Activated CD4-positive, CD25-positive, alpha-beta regulatory T cell treated with anti-CD3 and anti-CD28 coated beads, Interleukin-2, amount 50 U/mL, for 24 hours (primary cell): Measurements from ENCODE around the gene RNF215.
A peak's percentile ranks its signal among the peaks of the same experiment; 100 is the strongest.
"Not testable (repeated sequence)": the region's sequence is repeated elsewhere in the genome, so short reads cannot be mapped to it uniquely, and the experiment has no call there.

Experiments used
- ATAC-seq, 2 donors: fragments of 150-1000 bp; cut with Tn5 transposase; one replicate each; pipeline ENCODE4 v1.10.0; 2021; ENCODE audit warnings: mild to moderate bottlenecking in 1 of 2, moderate library complexity in 1 of 2

RNF215 gene

DNA sequence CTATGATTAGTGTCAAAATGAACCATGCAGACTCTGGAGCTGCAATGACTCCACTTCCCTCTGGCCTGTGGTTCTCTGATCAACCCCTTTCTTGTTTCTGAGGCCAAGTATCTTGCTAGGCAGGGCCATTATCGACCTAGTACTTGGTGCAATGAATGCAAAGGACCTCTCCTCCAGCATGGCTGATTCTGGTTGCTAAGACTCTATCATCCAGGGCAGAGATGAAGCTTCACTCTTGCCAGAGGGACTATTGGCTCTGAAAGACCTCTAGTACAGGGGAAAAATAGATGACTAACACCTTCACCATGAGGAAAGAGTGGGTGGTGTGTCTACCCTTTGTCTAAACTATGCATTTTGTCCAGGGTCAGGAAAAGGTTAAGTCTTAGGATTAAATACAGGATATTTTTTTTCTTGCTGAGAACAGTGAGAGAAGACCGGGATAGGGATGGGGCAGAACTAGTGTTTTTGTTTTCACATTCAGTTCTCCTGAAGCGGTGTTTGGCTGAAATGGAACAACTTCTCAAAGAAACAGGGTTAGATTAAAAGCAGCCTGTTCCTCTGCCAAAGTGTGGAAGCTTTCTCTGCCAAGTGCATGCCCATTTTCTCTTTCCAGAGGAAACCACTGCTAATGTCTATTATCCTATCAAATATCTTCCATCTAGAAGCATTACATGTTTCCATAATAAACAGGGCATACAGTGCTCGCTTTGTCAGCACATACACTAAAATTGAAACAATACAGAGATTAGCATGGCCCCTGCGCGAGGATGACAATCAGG, 33.3 kb upstream of the RNF215 start:
- no peak for ATAC-seq

DNA sequence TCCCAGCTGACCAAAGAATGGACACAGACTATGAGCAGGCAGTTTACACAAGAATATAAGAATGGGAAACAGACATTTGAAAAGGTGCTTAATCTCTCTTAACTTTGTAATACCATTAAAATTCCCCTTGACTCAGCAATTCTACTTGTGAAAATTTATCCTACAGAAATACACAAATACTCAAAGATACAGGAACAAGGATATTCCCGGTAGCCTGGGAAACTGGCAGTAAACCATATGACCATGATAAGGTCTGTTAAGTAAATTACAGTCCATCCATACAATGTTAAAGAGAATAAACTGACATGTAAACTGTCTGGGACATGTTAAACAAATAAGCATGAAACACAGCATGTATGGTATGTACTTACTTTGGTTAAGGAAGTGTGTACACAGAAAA, 29.6 kb upstream of the RNF215 start:
- no peak for ATAC-seq

DNA sequence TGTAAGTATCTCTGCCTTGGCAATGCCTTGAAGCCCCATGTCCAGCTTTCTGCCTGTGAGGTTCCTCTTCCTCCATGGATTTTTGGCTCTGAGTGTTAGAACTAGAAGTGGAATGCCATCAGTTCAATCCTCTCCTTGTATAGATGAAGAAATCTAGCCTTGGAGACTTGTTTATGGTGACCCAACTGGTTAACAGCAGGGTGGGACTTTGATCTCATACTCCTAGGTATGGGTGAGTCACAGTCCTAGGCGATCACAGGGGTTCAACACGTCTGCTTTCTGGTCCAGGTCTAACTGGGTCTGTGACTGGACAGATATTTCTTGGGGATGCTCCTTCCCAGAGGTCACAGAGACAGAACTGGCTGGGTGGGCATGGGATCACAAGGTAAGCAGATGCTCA, 29.2 kb upstream of the RNF215 start:
- ATAC-seq: no peak

DNA sequence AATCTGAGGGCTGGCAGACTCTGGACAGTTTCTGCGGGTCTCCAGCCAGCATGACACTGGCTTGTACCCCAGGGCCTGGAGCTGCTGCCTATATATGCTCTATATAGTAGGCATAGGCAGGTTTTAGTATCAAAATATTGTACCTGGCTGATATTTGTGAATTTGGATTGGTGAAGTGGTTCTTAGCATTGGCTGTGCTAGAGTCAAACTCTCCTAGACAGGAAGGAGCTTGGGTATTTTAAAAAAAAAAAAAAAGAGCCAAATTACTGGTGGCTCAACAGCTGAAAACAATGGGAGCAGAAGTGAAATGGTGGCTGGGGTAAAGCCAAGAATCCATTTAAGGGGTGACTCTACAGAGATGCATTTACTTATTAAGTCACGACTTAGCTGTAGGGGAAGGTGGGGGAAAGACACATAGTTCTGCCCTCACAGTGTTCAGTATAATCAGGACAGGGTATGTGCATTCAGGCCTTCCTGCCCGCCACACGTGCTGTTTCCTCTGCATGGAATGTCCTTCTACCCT, 27.4 kb upstream of the RNF215 start:
- no peak for ATAC-seq

DNA sequence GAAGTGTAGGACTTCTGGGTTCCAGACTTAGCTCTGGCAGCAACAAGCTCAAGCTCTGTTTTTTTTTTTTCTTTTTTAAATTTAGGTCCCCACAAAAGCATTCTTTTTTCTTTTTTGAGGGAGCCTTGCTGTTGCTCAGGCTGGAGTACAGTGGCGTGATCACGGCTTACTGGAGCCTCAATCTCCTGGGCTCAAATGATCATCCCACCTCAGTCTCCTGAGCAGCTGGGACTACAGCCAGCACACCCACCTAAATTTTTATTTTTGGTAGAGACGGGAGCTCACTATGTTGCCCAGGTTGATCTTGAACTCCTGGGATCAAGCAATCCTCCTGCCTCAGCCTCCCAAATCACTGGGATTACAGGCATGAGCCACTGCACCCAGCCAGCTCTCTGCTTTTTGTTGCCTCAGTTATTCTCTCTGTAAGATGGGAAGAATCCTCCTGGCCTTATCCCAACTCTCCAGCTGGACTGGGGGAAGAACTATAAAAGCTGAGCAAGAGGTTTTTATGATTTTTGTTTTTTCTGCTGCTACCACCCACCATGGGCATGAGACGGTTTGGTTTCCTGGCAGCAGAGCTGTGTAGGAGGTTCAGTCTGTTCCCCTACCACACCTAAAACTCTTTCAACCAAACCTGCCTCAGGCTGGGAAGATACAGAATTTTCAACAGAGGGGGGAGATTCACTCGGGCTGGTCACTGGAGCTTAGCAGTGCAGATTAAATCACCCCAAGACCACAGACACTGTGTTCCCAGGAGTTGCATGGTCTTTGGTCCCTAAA, 26.7 kb upstream of the RNF215 start:
- ATAC-seq: no peak

DNA sequence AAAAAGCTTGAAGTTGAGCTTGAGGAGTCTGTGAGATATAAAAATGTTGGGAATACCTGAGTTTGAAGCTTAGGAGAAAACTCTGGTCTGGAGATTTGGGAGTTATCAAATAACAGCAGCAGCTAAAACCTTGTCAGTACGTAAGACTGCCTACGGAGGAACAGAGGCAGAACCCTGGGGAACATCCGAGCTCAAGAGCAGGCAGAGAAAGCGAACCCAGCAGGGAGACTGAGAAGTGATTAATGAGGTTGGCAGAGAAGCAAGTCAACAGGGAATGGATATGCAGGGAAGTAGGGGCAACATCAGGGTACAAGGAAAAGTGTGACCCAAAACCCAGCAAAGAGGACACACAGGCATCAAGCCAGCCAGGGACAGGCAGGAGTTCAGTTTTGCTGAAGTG, 25.8 kb upstream of the RNF215 start:
- no peak for ATAC-seq

DNA sequence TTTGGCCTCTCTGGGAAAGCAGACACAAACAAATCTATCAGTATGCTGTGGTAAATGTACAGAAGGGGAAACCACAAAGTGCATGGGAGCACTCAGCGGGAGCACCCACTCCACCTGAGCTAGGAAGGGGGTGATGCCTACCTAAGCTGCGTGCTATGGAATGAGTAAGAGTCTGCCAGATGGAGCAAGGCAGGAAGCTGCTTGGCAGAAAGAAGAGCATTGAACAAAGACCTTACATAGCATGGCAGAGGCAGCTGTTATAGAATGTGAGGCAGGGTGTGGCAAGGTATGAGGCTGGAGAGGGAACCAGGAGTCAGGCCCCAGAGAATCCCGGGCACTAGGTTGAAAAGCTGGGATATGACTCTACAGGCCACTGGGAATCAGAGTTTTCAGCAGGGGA, 24.6 kb upstream of the RNF215 start:
- no peak for ATAC-seq

DNA sequence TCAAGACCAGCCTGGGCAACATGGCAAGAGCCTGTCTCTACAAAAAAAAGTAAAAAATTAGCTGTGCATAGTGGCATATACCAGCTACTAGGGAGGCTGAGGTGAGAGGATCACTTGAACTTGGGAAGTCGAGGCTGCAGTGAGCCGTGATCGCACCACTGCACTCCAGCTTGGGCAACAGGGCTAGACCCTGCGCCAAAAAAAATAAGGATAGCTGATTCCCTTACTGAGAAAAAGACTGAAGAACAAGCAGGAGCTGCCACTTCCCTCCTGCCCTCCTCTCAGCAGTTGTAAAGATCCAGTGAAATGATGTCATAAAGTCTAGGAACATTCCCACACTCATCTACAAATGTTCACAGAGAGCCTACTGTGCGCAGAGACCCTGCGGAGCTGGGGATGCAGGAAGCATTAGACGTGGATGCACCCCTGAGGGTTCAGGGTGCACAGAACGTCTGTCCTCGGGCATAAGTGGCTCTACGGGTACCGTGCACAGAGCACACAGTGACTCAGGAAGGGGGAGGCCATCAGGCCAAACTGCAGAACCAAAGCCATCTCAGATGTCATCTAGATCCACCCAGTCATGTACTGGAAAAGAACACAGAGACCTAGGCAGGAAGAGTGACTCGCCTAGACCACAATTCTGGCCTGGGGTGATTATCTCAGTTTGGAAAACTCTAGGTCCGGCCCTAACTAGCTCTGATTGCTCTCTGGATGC, 21.3 kb upstream of the RNF215 start:
- ATAC-seq: no peak

DNA sequence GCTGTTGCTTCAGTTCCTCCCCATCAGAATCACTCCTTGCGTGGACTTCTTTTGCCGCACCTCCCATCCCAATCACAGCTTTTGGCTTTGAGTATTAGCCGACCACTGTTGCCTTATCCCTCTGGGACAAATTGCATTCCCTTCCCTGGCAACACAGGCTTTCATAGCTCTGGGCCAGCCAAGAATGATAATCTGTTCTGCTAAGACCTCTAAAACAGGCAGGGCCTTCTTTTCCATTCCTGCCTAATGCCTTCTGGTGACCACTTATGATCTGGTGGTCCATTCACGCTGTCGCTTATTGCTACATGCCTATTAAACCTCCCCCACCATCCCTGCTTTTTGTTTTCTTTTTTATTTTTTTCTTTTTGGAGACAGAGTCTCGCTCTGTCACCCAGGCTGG, 19.2 kb upstream of the RNF215 start:
- no peak for ATAC-seq

DNA sequence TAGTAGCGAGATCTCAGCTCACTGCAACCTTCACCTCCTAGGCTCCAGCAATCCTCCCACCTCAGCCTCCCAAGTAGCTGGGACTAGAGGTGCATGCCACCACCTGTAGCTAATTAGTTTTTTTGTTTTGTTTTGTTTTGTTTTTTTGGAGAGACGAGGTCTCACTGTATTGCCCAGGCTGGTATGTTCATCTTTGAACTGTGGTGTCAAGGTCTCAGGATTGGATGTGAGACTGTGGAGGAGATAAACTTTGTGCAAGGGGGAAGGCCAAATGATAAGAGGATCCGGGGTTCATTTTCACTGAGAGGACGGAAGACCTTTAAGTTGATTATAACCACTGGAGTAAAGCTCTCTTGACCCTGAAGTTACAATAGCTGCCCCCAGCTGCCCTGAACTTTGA, 18.5 kb upstream of the RNF215 start:
- no peak for ATAC-seq

DNA sequence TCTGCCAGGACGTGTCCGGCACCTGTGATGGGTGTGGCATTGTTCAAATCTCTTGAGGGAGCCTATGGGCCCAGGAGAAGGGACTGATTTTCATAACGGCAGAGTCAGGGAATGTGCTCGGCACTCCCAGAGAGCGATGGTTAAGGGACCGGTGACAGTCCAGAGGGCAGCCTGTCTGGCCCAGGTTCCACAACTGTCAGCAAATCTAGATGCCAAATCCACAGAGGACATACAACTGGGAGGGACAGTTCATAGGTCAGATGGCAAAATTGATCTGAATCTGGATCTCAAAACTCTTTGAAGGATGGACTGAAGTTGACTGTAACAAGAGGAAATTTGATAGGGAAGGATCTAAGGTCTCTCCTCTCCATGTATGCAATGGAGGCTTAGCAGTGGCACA, 17.1 kb upstream of the RNF215 start:
- ATAC-seq: no peak

DNA sequence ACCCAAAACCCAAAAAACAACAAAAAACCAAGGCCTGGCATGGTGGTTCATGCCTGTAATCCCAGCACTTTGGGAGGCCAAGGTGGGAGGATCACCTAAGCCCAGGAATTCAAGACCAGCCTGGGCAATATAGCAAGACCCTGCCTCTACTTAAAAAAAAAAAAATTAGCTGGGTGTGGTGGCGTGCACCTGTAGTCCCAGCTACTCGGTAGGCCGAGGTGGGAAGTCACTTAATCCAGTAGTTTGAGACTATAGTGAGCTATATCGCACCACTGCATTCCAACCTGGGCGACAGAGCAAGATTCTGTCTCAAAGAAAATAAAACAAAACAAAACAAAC, 15.5 kb upstream of the RNF215 start:
- not testable (repeated sequence) for ATAC-seq

DNA sequence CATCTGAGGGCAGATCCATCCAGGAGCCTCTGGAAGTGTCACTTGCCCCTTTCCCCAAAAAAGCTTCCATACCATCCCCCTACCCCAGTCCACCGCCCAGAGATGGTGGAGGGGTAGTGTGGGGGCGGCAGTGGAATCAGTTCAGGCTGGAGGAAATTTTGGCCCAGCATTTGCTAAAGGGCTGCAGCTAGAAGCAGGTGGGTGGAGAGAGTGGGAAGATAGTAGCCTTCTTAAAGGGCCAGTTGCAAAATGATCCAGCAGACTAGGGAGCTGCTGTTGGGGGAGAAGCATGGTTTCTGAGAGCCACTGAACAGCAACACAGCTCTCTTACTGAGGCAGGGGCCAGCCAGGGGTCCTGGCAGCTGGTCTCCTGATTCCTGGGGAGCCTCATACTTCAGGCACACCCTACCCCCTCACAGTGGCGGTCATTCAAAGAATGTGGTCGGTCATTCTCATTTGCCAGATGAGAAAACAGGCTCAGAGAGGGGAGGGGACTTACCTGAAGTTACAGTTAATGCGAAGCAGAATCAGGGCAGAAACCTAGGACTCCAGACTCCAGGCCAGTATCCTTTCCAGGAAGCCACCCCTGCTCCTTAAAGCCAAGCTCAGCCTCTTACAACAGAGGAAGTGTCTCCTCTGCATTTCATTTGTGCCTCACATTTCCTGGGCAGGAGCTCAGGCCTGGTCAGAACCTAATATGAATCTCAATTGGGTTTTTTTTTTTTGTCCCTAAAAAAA, 15.0 kb upstream of the RNF215 start:
- no peak for ATAC-seq

DNA sequence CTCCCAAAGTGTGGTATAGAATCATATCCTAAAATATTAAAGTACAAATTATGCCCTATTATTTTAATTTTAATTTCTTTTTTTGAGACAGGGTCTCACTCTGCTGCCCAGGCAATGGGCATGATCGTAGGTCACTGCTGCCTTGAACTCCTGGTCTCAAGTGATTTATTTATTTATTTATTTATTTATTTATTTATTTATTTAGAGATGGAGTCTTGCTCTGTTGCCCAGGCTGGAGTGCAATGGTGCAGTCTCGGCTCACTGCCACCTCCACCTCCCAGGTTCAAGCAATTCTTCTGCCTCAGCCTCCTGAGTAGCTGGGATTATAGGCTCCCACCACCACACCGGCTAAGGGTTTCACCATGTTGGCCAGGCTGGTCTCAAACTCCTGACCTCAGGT, 13.8 kb upstream of the RNF215 start:
- ATAC-seq: not testable (repeated sequence)

DNA sequence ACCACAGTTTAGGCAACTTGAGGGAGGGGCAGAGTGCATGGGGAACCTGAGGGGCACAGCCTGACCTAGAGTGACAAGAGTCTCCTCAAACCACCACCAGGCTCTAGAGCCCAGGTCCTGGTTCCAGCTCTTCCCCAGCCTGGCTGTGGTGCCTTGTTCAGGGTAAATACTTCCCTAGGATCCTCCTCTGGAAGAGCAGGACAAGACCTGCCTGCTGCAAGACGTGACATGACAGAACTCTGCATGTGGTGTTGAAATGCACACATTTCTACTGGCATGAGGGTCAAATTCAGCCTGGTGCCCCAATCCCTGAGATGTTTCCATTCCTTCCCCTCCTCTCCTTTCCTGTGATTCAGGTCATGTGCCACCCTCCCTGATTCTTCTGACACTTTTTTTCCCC, 12.9 kb upstream of the RNF215 start:
- no peak for ATAC-seq

DNA sequence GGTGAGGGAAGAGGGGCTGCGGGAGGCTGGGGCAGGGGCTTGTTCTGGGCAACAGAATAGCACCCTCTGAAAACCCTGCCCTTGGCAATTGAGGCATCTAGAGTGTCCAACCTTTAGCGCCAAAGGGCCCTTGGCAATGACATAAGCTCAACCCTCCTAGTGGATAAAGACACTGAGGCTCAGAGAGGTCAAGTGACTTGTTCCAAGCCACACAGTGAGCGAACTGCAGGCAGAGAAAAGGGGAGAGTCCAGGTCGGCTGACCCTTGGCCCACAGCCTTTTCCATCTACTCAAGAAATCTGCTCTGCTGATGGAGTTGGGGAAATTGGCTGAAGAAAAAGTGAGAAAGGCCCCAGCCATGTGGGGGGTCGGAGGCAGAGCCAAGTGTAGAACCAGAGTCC, 12.5 kb upstream of the RNF215 start:
- no peak for ATAC-seq

DNA sequence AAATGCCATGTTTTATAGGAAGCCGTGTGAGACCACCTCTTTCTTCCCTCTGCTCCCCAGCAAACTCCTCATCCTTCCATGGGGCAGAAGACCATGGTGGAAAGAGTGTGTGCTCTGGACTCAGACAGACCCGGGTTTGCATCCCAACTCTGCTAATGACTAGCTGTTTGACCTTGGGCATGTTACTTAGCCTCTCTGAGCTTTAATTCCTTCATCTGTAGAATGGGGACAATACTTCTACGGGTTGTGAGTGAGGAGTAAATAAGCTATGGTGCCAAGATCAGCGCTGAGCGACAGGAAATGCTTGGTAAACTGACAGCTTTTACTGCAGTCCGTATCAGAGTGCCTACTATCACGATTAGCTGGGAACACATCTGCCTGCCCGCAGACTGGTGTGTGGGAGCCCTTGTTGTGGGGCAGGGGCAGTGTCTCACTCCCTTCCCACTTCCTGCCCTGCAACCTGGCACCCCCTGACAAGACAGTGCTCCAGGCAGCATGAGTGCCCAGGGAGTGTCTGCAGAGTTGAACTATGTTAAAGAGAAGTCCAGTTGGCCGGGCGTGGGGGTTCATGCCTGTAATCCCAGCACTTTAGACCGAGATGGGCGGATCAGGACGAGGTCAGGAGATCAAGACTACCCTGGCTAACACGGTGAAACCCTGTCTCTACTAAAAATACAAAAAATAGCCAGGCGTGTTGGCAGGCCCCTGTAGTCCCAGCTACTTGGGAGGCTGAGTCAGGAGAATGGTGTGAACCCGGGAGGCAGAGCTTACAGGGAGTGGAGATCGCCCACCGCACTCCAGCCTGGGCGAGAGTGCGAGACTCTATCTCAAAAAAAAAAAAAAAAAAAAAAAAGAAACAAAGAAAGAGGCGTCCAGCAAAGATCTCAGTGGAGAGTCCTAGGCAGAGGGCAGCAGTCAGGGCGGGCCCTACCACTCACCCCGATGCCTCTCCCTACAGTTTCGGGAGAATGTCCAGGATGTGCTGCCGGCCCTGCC, 11.8 kb upstream of the RNF215 start:
- ATAC-seq: no peak

DNA sequence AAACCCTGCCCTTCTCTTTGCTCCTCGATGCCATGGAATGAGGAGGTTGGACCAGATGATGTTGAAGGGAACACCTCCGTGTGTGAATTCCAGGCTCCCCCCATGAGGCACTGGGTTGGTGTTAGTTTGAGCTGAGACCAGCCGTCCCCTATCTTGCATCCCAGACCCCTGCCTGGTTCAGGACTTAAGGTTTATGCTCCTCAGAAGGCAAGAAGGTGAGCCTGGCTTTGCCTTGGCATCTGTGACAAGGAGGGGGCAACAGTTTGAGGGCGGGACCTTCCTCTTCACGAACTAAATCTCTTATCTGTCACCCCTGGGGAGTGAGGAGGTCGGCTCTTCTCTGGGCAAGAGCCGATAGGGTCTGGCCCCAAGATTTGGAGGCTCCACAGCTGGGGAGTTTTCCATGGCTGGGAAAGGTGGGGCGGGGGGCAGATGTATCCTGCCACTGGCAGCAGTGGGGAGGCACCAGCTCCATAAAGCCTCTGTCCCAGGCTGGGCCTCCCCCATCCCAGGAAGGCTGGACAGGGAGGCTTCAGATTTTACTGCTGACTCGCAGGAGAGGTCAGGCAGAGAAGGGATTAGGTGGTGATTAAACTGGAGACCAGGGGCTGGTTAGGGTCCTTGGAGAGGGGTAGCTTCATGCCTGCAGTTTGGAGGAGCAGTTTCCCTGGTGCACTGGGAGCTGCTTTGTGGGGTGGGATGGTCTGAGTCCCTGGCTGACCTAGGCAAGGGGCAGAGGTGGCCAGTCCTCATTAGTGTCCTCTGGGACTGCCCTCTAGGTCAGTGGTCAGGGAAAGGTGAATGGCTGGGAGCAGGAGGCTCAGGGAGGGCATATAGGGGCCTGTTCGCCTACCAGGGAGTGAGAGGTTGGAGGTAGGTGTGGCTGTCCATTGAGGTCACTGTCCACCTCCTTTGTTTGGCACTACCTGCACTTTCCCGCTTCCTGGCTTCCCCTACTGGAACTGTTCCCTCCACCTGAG, 10.7 kb upstream of the RNF215 start:
- ATAC-seq: no peak

DNA sequence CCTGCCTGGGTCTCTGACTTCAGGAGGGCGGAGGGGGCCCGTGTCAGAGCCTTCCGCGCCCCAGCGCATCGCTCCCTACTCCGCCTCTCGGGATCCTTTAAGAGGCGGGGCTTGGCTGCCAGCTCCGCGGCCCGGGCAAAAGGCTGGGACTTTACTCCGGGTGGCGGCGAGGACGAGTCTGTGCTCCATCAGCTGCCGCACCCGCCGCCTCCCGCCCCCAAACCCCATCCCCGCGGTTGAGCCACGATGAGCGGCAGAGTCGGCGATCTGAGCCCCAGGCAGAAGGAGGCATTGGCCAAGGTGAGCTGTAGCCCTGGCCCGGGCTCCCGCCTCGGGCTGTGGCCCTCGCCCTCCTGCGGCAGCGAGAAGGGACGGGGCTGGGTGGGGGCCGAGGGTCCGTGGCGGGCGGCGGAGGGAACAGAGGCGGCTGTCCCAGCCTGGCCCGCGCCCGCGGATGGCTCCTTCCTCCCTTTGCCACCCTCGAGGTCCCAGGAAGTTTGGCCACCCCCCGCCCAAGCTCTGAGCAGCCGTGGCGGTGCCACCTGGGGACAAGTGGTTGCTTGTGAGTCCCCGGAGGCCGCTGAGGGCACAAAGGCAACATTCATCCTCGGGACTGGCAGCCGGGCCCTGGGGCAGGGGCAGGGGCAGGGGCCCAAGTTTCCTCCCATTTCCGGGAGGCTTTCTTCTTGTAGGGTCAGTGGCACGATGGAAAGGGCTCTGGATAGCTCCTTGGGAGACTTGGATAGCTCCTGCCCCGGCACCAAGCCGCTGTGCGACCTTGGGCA, 9.9 kb upstream of the RNF215 start, which contains the start of gene SEC14L2:
TSS of gene SEC14L2 (plus strand) at position 148 of the 785 bp plus-strand sequence. CDS start at position 247, 99 bp downstream.
- ATAC-seq: peak; percentile 75 to 81
